Measurements from ENCODE around the gene TRPM3.

The TRPM3 gene

GRCh38 chr9:70514273-70514672 lies 607.1 kb downstream of the TRPM3 start:
- TF ChIP-seq SPI1 (IDR thresholded peaks at IDR 0.05; ENCODE audit: borderline replicate concordance, low read depth) (no peak), GABPA (IDR thresholded peaks at IDR 0.05; ENCODE audit: low read depth) (no peak), POLR2AphosphoS5 (IDR thresholded peaks at IDR 0.05; ENCODE audit: low read depth) (no peak), CTCF (IDR thresholded peaks at IDR 0.05; ENCODE audit: insufficient read depth, low read length) (no peak), REST (IDR thresholded peaks at IDR 0.05; ENCODE audit: insufficient replicate concordance, low read depth) (no peak)

GRCh38 chr9:70511858-70512257 lies 609.6 kb downstream of the TRPM3 start:
- no peak for TF ChIP-seq GABPA (IDR thresholded peaks at IDR 0.05; ENCODE audit: low read depth)
- TF ChIP-seq SPI1 (IDR thresholded peaks at IDR 0.05; ENCODE audit: borderline replicate concordance, low read depth) = no peak
- no peak for TF ChIP-seq CTCF (IDR thresholded peaks at IDR 0.05; ENCODE audit: insufficient read depth, low read length)
- TF ChIP-seq POLR2AphosphoS5 (IDR thresholded peaks at IDR 0.05; ENCODE audit: low read depth) = no peak
- TF ChIP-seq REST (IDR thresholded peaks at IDR 0.05; ENCODE audit: insufficient replicate concordance, low read depth) = no peak
- Histone ChIP-seq H3K27me3 (ENCODE audit: insufficient read depth, poor library complexity, severe bottlenecking) (no peaks in the 10 kb centered on the region), H3K4me3 (replicated peaks; ENCODE audit: insufficient read depth, low read length) (no peak overlapping the region), H3K27ac (replicated peaks) (no peak overlapping the region)
- DNase-seq (ENCODE audit: low read depth in 1 of 2, low spot score in 1 of 2) = no peak

More at GRCh38 chr9:70514273-70514672, 607.1 kb downstream of the TRPM3 start:
- DNase-seq (ENCODE audit: low read depth in 1 of 2, low spot score in 1 of 2) = no peak
- Histone ChIP-seq H3K4me3 (replicated peaks; ENCODE audit: insufficient read depth, low read length) (no peak overlapping the region), H3K27me3 (ENCODE audit: insufficient read depth, poor library complexity, severe bottlenecking) (no peaks in the 10 kb centered on the region), H3K27ac (replicated peaks) (no peak overlapping the region)

GRCh38 chr9:70510157-70510770 lies 611.2 kb downstream of the TRPM3 start:
- Histone ChIP-seq H3K27me3 (ENCODE audit: insufficient read depth, poor library complexity, severe bottlenecking) (no peaks in the 10 kb centered on the region), H3K4me3 (replicated peaks; ENCODE audit: insufficient read depth, low read length) (no peak overlapping the region), H3K27ac (replicated peaks) (no peak overlapping the region)
- no peak for DNase-seq (ENCODE audit: low read depth in 1 of 2, low spot score in 1 of 2)
- no peak for TF ChIP-seq SPI1 (IDR thresholded peaks at IDR 0.05; ENCODE audit: borderline replicate concordance, low read depth)
- no peak for TF ChIP-seq GABPA (IDR thresholded peaks at IDR 0.05; ENCODE audit: low read depth)
- no peak for TF ChIP-seq CTCF (IDR thresholded peaks at IDR 0.05; ENCODE audit: insufficient read depth, low read length)
- TF ChIP-seq POLR2AphosphoS5 (IDR thresholded peaks at IDR 0.05; ENCODE audit: low read depth) = no peak
- TF ChIP-seq REST (IDR thresholded peaks at IDR 0.05; ENCODE audit: insufficient replicate concordance, low read depth) = no peak
